HG02973 (cell line): ENCODE measurements around the gene IARS1.

Experiments used
- ATAC-seq: cut with Tn5 transposase; IDR thresholded peaks from one replicate; pipeline ENCODE4 v1.9.1; 2021; ENCODE audit warnings: moderate library complexity; ENCODE audit not compliant: unreplicated experiment

IARS1 gene

GRCh38 chr9:92295827-92296258 is 2.3 kb upstream of the IARS1 start:
- ATAC-seq: no peak

- no peak for ATAC-seq
These were observed 1.8 kb upstream of the IARS1 start for GRCh38 chr9:92295240-92295790.

- ATAC-seq: no peak
These were observed 790 bp upstream of the IARS1 start for GRCh38 chr9:92294297-92294676.

GRCh38 chr9:92293075-92293354 is 482 bp downstream of the IARS1 start:
- no peak for ATAC-seq

- ATAC-seq: no peak
These were observed 991 bp downstream of the IARS1 start for GRCh38 chr9:92292338-92293074.

GRCh38 chr9:92291577-92291976 is 1.9 kb downstream of the IARS1 start:
- no peak for ATAC-seq

- ATAC-seq: no peak
These were observed 2.6 kb downstream of the IARS1 start for GRCh38 chr9:92290785-92291429.

- ATAC-seq: no peak
These were observed 3.6 kb downstream of the IARS1 start for GRCh38 chr9:92289708-92290390.

GRCh38 chr9:92279302-92279701 is 14.2 kb downstream of the IARS1 start:
- no peak for ATAC-seq

GRCh38 chr9:92278110-92278509 is 15.4 kb downstream of the IARS1 start:
- no peak for ATAC-seq

- ATAC-seq: no peak
These were observed 17.0 kb downstream of the IARS1 start for GRCh38 chr9:92276331-92277032.

GRCh38 chr9:92275541-92275940 is 18.0 kb downstream of the IARS1 start:
- ATAC-seq: no peak

- ATAC-seq: no peak
These were observed 23.0 kb downstream of the IARS1 start for GRCh38 chr9:92270511-92270910.

- ATAC-seq: no peak
These were observed 27.0 kb downstream of the IARS1 start for GRCh38 chr9:92266486-92266885.

GRCh38 chr9:92265154-92265553 is 28.3 kb downstream of the IARS1 start:
- no peak for ATAC-seq

GRCh38 chr9:92263131-92263530 is 30.4 kb downstream of the IARS1 start:
- ATAC-seq: no peak

GRCh38 chr9:92257327-92257726 is 36.2 kb downstream of the IARS1 start:
- no peak for ATAC-seq

GRCh38 chr9:92254381-92255337 is 38.8 kb downstream of the IARS1 start:
- ATAC-seq: no peak

- no peak for ATAC-seq
These were observed 39.8 kb downstream of the IARS1 start for GRCh38 chr9:92253656-92254055.

GRCh38 chr9:92247981-92248380 is 45.5 kb downstream of the IARS1 start:
- ATAC-seq: no peak
